Measurements from ENCODE around the gene DHX35. TPM values are rescaled to one million over a fixed set of nuclear protein-coding genes. Genes with fewer than 3 reads are reported as not detected.

Gene DHX35
- total and polyA plus RNA-seq, 2 of the 13 experiments (the other 11 are each of a cell fraction or from before 2014, with no cell fraction given) = 25.8 to 28.7 TPM

DNA sequence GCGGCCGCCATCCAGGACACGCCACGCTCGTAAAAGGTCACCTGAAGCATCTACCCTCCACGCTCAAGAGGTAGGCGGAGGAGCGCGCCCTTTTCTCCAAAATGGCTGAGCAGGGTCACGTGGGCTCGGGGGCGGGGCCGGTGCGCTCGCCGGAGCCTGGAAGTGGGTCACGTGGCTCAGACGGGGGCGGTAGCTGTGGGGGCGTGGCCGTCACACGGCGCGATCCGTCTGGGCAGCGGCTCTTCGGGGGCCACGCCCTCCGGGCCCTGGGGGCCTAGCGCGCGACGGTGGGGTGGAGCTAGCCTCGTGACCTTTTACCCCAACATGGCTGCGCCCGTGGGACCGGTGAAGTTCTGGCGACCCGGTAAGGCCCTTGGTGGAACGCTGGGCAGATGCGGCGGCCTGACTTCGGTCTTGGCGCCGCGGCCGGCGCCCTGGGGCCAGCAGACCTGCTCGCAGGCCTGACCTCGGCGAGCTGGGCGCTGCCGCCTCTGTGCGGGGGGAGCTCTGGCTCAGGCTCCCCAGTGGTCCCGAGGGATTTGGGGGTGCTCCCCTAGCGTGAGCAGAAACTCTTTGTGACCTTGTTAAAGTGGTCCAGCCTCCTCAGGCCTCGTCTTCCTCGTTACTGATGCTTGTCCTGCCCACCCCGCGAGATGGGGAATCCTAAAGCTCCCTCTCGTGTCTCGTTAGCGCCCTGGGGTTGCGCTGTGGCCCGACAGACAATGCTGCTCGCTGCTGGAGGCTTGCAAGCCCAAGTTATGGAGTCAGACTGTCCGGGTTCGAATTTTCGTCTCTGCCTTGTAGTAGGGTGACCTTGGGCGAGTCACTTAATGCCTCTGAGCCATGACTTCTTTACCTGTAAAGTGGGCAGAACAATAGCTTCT, at the start of gene DHX35 (continued):
- TF ChIP-seq NFYB (CRISPR knock-in tag; IDR thresholded peaks at IDR 0.05) (peak; percentile 86), MEIS1 (CRISPR knock-in tag; IDR thresholded peaks at IDR 0.05; ENCODE audit: borderline replicate concordance) (peak; percentile 83), KLF12 (CRISPR knock-in tag; IDR thresholded peaks at IDR 0.05; ENCODE audit: borderline replicate concordance) (peak; percentile 80; the same call in 1 of the 2 replicates), ZNF564 (CRISPR knock-in tag; IDR thresholded peaks at IDR 0.05) (peak; percentile 91), ELF1 (CRISPR knock-in tag; IDR thresholded peaks at IDR 0.05) (peak; percentile 57), PTBP1 (IDR thresholded peaks at IDR 0.05; ENCODE audit: low read depth, low read length, poor library complexity, severe bottlenecking) (no peak), KDM4B (CRISPR knock-in tag; IDR thresholded peaks at IDR 0.05) (0 out of 2 replicates have a peak, but pooled peaks have one; percentile 44), GTF3A (CRISPR knock-in tag; conservative IDR thresholded peaks at IDR 0.05) (peak; percentile 20; the same call in 1 of the 2 replicates), PHF20 (CRISPR knock-in tag; IDR thresholded peaks at IDR 0.05) (peak; percentile 97), ADNP (CRISPR knock-in tag; IDR thresholded peaks at IDR 0.05) (0 out of 2 replicates have a peak, but pooled peaks have one; percentile 44)
- TF ChIP-seq, protein P1, sequence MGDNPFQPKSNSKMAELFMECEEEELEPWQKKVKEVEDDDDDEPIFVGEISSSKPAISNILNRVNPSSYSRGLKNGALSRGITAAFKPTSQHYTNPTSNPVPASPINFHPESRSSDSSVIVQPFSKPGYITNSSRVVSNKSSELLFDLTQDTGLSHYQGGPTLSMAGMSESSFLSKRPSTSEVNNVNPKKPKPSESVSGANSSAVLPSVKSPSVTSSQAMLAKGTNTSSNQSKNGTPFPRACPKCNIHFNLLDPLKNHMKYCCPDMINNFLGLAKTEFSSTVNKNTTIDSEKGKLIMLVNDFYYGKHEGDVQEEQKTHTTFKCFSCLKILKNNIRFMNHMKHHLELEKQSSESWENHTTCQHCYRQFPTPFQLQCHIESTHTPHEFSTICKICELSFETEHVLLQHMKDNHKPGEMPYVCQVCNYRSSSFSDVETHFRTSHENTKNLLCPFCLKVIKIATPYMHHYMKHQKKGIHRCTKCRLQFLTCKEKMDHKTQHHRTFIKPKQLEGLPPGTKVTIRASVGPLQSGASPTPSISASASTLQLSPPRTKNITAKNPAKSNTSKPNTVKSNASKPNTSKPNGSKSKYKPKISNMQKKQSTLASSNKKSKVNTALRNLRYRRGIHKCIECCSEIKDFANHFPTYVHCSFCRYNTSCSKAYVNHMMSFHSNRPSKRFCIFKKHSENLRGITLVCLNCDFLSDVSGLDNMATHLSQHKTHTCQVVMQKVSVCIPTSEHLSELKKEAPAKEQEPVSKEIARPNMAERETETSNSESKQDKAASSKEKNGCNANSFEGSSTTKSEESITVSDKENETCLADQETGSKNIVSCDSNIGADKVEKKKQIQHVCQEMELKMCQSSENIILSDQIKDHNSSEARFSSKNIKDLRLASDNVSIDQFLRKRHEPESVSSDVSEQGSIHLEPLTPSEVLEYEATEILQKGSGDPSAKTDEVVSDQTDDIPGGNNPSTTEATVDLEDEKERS (CRISPR knock-in tag; IDR thresholded peaks at IDR 0.05) = peak; percentile 86
- TF ChIP-seq, protein P2, sequence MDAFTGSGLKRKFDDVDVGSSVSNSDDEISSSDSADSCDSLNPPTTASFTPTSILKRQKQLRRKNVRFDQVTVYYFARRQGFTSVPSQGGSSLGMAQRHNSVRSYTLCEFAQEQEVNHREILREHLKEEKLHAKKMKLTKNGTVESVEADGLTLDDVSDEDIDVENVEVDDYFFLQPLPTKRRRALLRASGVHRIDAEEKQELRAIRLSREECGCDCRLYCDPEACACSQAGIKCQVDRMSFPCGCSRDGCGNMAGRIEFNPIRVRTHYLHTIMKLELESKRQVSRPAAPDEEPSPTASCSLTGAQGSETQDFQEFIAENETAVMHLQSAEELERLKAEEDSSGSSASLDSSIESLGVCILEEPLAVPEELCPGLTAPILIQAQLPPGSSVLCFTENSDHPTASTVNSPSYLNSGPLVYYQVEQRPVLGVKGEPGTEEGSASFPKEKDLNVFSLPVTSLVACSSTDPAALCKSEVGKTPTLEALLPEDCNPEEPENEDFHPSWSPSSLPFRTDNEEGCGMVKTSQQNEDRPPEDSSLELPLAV (CRISPR knock-in tag; conservative IDR thresholded peaks at IDR 0.05; ENCODE audit: low read depth) = no peak
- TF ChIP-seq, protein P3, sequence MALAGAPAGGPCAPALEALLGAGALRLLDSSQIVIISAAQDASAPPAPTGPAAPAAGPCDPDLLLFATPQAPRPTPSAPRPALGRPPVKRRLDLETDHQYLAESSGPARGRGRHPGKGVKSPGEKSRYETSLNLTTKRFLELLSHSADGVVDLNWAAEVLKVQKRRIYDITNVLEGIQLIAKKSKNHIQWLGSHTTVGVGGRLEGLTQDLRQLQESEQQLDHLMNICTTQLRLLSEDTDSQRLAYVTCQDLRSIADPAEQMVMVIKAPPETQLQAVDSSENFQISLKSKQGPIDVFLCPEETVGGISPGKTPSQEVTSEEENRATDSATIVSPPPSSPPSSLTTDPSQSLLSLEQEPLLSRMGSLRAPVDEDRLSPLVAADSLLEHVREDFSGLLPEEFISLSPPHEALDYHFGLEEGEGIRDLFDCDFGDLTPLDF (CRISPR knock-in tag; IDR thresholded peaks at IDR 0.05) = peak; percentile 96
- TF ChIP-seq, protein P4, sequence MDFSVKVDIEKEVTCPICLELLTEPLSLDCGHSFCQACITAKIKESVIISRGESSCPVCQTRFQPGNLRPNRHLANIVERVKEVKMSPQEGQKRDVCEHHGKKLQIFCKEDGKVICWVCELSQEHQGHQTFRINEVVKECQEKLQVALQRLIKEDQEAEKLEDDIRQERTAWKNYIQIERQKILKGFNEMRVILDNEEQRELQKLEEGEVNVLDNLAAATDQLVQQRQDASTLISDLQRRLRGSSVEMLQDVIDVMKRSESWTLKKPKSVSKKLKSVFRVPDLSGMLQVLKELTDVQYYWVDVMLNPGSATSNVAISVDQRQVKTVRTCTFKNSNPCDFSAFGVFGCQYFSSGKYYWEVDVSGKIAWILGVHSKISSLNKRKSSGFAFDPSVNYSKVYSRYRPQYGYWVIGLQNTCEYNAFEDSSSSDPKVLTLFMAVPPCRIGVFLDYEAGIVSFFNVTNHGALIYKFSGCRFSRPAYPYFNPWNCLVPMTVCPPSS (IDR thresholded peaks at IDR 0.05) = no peak
- TF ChIP-seq, protein P5, sequence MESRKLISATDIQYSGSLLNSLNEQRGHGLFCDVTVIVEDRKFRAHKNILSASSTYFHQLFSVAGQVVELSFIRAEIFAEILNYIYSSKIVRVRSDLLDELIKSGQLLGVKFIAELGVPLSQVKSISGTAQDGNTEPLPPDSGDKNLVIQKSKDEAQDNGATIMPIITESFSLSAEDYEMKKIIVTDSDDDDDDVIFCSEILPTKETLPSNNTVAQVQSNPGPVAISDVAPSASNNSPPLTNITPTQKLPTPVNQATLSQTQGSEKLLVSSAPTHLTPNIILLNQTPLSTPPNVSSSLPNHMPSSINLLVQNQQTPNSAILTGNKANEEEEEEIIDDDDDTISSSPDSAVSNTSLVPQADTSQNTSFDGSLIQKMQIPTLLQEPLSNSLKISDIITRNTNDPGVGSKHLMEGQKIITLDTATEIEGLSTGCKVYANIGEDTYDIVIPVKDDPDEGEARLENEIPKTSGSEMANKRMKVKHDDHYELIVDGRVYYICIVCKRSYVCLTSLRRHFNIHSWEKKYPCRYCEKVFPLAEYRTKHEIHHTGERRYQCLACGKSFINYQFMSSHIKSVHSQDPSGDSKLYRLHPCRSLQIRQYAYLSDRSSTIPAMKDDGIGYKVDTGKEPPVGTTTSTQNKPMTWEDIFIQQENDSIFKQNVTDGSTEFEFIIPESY (CRISPR knock-in tag; IDR thresholded peaks at IDR 0.05) = peak; percentile 28; the same call in 1 of the 2 replicates
- TF ChIP-seq, protein P6, sequence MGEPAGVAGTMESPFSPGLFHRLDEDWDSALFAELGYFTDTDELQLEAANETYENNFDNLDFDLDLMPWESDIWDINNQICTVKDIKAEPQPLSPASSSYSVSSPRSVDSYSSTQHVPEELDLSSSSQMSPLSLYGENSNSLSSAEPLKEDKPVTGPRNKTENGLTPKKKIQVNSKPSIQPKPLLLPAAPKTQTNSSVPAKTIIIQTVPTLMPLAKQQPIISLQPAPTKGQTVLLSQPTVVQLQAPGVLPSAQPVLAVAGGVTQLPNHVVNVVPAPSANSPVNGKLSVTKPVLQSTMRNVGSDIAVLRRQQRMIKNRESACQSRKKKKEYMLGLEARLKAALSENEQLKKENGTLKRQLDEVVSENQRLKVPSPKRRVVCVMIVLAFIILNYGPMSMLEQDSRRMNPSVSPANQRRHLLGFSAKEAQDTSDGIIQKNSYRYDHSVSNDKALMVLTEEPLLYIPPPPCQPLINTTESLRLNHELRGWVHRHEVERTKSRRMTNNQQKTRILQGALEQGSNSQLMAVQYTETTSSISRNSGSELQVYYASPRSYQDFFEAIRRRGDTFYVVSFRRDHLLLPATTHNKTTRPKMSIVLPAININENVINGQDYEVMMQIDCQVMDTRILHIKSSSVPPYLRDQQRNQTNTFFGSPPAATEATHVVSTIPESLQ (CRISPR knock-in tag; conservative IDR thresholded peaks at IDR 0.05) = 0 out of 2 replicates have a peak, but pooled peaks have one; percentile 8

All from HepG2 (cell line).